HepG2 (cell line): ENCODE measurements around the gene KCNJ14. TPM values are rescaled to one million over a fixed set of nuclear protein-coding genes. Genes with fewer than 3 reads are reported as not detected.

Source experiments
- AFF4 ChIP-seq: sonication (generic); formaldehyde crosslinking; IDR thresholded peaks from 2 replicates; pipeline ENCODE4 v1.4.0; 2020; ENCODE audit warnings: missing genetic modification reagents
- DNMT3B ChIP-seq: conservative IDR thresholded peaks from 2 replicates; pipeline ENCODE4 v1.6.1; 2016; ENCODE audit warnings: missing biosample characterization, control low read depth
- DPF2 ChIP-seq: sonication (generic); formaldehyde crosslinking; IDR thresholded peaks from 2 replicates; pipeline ENCODE4 v1.4.0; 2020; ENCODE audit warnings: mild to moderate bottlenecking, low read depth, missing genetic modification reagents, borderline replicate concordance
- FOXK2 ChIP-seq: fragments of 450-650 bp; IDR thresholded peaks from 2 replicates; pipeline ENCODE4 v1.6.1; 2016
- HNRNPUL1 ChIP-seq: fragments of 200-400 bp; formaldehyde crosslinking; IDR thresholded peaks from 2 replicates; pipeline ENCODE4 v1.6.1; 2017; ENCODE audit warnings: low read depth, mild to moderate bottlenecking, low read length, moderate library complexity
- HOMEZ ChIP-seq: IDR thresholded peaks from 2 replicates; pipeline ENCODE4 v1.6.1; 2016; ENCODE audit warnings: low read depth
- KAT8 ChIP-seq: IDR thresholded peaks from 2 replicates; pipeline ENCODE4 v1.6.1; 2016; ENCODE audit warnings: missing genetic modification reagents, missing compliant biosample characterization
- KLF16 ChIP-seq, 2 experiments: sonication (generic) in 1 of 2; formaldehyde crosslinking in 1 of 2; IDR thresholded peaks; 2 replicates each; pipeline versions ENCODE4 v1.6.1 to v1.8.0; 2016 to 2023; ENCODE audit warnings: missing genetic modification reagents in 2 of 2, missing compliant biosample characterization in 1 of 2
- LRRFIP1 ChIP-seq: sonication (generic); formaldehyde crosslinking; conservative IDR thresholded peaks from 2 replicates; pipeline ENCODE4 v1.4.0; 2020; ENCODE audit warnings: missing genetic modification reagents
- RORA ChIP-seq: sonication (generic); formaldehyde crosslinking; IDR thresholded peaks from 2 replicates; pipeline ENCODE4 v1.5.0; 2020; ENCODE audit warnings: mild to moderate bottlenecking, missing genetic modification reagents, moderate library complexity
- SATB2 ChIP-seq: sonication (generic); formaldehyde crosslinking; IDR thresholded peaks from 2 replicates; pipeline ENCODE4 v1.5.0; 2020; ENCODE audit warnings: missing genetic modification reagents
- SOX6 ChIP-seq, 2 experiments: fragments of 450-650 bp in 1 of 2; sonication (generic) in 1 of 2; formaldehyde crosslinking in 1 of 2; IDR thresholded peaks; 2 replicates each; pipeline versions ENCODE4 v1.4.0 to v1.6.1; 2017 to 2020; ENCODE audit warnings: antibody characterized with exemption in 1 of 2, mild to moderate bottlenecking in 1 of 2, missing genetic modification reagents in 1 of 2
- ZBTB10 ChIP-seq: sonication (generic); formaldehyde crosslinking; IDR thresholded peaks from 2 replicates; pipeline ENCODE4 v1.4.0; 2020; ENCODE audit warnings: missing genetic modification reagents, borderline replicate concordance
- ZMYM3 ChIP-seq: sonication (generic); formaldehyde crosslinking; IDR thresholded peaks from 2 replicates; pipeline ENCODE4 v1.5.1; 2020; ENCODE audit warnings: mild to moderate bottlenecking, missing genetic modification reagents
- ZNF205 ChIP-seq: IDR thresholded peaks from 2 replicates; pipeline ENCODE4 v1.6.1; 2018; ENCODE audit warnings: missing biosample characterization, missing genetic modification reagents
- ZNF224 ChIP-seq: sonication (generic); formaldehyde crosslinking; IDR thresholded peaks from 2 replicates; pipeline ENCODE4 v1.5.0; 2020; ENCODE audit warnings: mild to moderate bottlenecking, missing genetic modification reagents
- ZNF234 ChIP-seq: sonication (generic); formaldehyde crosslinking; conservative IDR thresholded peaks from 2 replicates; pipeline ENCODE4 v1.5.1; 2020; ENCODE audit warnings: mild to moderate bottlenecking, missing genetic modification reagents
- ZSCAN30 ChIP-seq: sonication (generic); formaldehyde crosslinking; IDR thresholded peaks from 2 replicates; pipeline ENCODE4 v1.5.0; 2020; ENCODE audit warnings: mild to moderate bottlenecking, missing genetic modification reagents
- polyA plus RNA-seq, 8 experiments: library from polyadenylated mRNA; depleted of rRNA in 3 of 8; stranded (reverse) in 7 of 8; unstranded in 1 of 8; fragments of >200 nt; fragmentation: Illumina TruSeq in 4 of 8; extraction: Trizol in 4 of 8; gene quantifications; 2 replicates each; pipeline versions ENCODE4 v1.2.1 to v1.2.3, GENCODE V29; 2011 to 2016; ENCODE audit warnings: low read depth in 4 of 8, missing spikeins in 1 of 8, mixed read lengths in 1 of 8; ENCODE audit not compliant: insufficient read depth in 1 of 8
- total RNA-seq, 5 experiments: library from RNA; depleted of rRNA; stranded (reverse); fragments of >200 nt; fragmentation: Illumina TruSeq; extraction: Trizol; gene quantifications; 2 replicates each; pipeline ENCODE4 v1.2.3, GENCODE V29; 2016; ENCODE audit warnings: low read depth in 1 of 5

The KCNJ14 gene
- total and polyA plus RNA-seq, 2 of the 13 experiments (the other 11 are each of a cell fraction or from before 2014, with no cell fraction given) = 0.20 to 0.51 TPM

- no peak for TF ChIP-seq LRRFIP1 (CRISPR knock-in tag)
- no peak for TF ChIP-seq ZNF224 (CRISPR knock-in tag)
- 0 out of 2 replicates have a peak, but pooled peaks have one; percentile 28 for TF ChIP-seq AFF4
- peak in 1 of 2 experiments; percentile 68; a peak in 1 of 4 replicates for TF ChIP-seq KLF16 (CRISPR knock-in tag; IDR thresholded peaks at IDR 0.05)
- no peak for TF ChIP-seq ZBTB10 (CRISPR knock-in tag)
- no peak for TF ChIP-seq HOMEZ (CRISPR knock-in tag)
- no peak for TF ChIP-seq DNMT3B (CRISPR knock-in tag)
- TF ChIP-seq ZSCAN30 (CRISPR knock-in tag) = no peak
- TF ChIP-seq FOXK2 = no peak
- TF ChIP-seq DPF2 (CRISPR knock-in tag) = no peak
- TF ChIP-seq SOX6 (IDR thresholded peaks at IDR 0.05) = no peak
- no peak for TF ChIP-seq SOX6 (CRISPR knock-in tag; IDR thresholded peaks at IDR 0.05)
- TF ChIP-seq RORA (CRISPR knock-in tag) = no peak
- TF ChIP-seq ZMYM3 = no peak
- no peak for TF ChIP-seq ZNF234 (CRISPR knock-in tag)
- no peak for TF ChIP-seq ZNF205
- TF ChIP-seq KAT8 (CRISPR knock-in tag) = peak; percentile 95
- no peak for TF ChIP-seq SATB2 (CRISPR knock-in tag)
- no peak for TF ChIP-seq HNRNPUL1
Measured at GRCh38 chr19:48445606-48446481, 9.5 kb upstream of the KCNJ14 start, which contains the start of gene GRWD1 (continued).
